ENCODE measurements around the gene RPS3A.
A peak's percentile ranks its signal among the peaks of the same experiment; 100 is the strongest.
"Not testable (repeated sequence)": the region's sequence is repeated elsewhere in the genome, so short reads cannot be mapped to it uniquely, and the experiment has no call there.

The RPS3A gene

DNA sequence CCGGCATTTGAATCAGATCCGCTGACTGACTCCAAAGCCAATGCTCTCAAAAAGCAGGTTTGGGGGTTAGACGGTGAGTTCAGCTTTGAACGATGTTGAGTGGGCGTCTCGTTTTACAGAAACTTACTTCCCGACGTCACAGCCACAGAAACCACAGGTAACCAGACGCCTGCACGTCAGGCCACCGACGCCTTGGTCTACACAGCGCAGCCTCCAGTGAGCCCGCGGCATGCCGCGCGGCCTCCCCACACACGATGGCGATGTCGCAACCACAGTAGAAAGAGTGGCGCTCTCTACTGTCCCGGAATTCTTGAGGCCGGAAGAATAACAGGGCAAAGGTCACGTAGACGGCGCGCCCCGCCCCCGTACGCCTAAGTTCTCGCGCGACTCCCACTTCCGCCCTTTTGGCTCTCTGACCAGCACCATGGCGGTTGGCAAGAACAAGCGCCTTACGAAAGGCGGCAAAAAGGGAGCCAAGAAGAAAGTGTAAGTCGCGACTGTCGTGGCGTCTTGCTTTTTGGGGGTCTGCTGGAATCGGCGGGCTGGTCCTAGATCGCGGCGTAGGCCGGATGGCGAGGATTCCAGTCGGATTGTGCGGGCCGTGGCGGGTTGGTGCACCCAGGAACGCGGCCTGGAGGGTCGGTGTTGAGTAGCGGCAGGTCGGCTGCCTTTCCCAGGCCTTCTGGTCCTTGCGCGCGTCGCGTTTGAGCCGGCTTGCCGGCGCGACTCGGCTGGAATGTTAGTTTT is at the start of gene RPS3A:
RPS3A (plus strand) TSS at position 400 of the 747 bp plus-strand sequence; CDS start at position 425, 25 bp downstream.
- peak; percentile 57 for DNase-seq

DNA sequence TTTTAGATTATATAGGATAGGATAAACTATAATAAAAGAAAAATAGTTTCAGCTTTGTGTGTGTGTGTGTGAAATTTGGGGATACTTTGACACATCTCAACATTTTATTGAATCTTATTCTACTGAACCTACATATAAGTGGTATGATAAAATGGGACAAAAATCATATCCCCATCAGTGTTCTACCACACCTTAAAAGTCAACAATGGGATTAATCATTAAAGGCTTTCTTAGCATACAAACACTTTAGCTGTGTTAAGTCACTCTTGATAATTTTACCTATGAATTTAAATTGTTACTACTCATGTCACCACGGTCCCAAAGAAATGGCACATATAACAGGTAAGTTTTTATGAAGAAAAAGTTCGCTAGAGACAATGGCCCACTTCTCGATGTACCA is 46.6 kb upstream of the RPS3A start:
- DNase-seq = no peak

DNA sequence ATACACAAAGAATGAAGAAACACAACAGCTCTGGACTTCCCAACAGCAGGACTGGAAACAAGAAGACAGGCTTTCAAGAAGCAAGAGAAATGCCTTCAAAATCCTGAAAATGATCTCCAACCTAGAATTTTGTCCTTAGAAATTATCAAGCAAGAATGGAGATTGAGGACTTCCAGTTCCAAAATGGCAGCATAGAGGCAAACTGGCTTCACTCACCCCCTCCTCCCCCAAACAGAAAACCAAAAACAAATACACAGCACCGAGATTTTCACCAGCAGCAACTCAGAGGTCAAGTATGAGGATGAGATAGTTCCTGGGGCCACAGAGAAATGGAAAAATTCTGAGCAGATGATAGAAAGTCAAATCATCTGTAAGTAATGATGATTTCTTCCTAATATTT is 43.9 kb upstream of the RPS3A start:
- DNase-seq = no peak

DNA sequence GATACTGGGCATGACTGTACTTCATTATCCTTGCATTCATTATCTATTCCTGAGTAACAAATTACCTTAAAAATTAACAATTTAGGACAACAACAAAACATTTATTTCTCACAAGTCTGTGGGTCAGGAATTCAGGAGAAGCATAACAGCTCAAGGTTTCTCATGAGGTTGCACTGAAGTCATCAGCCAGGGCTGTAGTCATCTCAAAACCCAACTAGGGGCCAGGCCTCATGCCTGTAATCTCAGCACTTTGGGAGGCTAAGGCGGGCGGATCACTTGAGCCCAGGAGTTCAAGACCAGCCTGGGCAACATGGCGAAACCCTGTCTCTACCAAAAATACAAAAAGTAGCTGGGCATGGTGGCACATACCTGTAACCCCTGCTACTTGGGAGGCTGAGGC is 36.3 kb upstream of the RPS3A start:
- not testable (repeated sequence) for DNase-seq

DNA sequence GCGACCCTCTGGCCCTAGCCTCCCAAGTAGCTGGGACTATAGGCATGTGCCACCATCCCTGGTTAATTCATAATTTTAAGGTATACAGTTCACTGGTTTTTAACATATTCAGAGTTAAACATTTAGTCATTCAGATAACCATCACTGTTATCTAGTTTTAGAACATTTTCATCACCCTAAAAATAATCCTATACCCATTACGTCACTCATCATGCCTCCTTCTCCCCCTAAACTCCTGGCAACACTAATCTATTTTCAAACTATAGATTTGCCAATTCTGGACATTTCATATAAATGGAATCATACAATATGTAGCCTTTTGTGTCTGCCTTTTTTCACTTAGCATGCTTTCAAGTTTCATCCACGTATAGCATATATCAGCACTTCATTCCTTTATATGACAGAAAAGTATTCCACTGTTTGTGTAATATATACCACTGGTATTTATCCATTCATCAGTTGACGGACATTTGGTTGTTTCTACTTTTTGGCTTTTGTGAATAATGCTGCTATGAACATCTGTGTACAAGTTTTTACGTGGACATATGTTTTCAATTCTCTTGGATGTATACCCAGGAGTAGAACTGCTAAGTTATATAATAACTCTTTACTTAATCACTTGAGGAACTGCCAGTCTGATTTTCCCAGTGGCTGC is 32.0 kb upstream of the RPS3A start:
- DNase-seq = no peak

DNA sequence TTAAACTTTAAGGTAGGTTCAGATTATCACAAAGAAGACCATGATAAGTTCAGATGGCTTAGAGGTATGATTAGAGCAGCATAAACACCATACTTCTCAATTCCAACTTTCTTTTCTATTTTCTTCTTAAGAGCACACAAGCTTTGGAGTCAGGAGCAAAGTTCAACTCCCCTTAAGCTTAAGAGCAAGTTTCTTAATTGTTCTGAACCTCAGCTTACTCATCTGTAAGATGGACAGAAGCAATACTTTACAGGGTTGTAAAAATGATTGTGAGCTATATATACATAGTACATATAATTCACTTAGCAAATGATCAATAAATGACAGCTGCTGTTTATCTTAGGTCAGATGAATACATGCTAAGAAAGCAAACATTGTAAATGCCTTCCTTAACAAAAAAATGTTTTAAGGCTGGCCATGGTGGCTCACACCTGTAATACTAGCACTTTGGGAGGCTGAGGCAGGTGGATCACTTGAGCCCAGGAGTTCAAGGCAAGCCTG is 25.0 kb upstream of the RPS3A start:
- DNase-seq = no peak

DNA sequence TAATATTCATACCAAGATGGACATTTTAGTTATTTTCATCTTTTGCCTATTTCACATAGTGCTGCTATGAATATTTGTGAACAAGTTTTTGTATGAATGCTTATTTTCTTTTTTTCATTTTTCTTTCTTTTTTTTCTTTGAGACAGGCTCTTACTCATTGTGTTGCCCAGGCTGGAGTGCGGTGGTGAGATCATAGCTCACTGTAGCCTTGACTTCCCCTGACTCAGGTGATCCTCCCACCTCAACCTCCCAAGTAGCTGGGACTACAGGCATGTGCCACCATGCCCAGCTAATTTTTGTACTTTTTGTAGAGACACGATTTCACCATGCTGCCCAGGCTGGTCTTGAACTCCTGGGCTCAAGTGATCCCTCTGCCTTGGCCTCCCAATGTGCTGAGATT is 21.4 kb upstream of the RPS3A start:
- not testable (repeated sequence) for DNase-seq

DNA sequence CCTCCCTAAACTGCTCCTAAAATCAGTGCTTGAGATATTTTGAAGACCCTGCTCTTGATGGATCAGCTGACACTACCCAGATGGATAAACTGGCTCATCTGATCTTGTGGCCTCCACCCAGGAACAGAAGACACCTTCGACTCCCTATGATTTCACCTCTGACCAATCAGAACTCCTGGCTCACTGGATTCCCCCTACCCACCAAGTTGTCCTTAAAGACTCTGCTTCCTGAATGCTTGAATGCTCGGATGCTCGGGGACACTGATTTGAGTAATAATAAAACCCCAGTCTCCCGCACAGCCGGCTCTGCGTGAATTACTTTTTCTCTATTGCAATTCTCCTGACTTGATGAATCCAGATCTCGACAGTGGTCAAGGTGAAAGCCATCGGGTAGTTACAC is 12.0 kb upstream of the RPS3A start:
- no peak for DNase-seq

DNA sequence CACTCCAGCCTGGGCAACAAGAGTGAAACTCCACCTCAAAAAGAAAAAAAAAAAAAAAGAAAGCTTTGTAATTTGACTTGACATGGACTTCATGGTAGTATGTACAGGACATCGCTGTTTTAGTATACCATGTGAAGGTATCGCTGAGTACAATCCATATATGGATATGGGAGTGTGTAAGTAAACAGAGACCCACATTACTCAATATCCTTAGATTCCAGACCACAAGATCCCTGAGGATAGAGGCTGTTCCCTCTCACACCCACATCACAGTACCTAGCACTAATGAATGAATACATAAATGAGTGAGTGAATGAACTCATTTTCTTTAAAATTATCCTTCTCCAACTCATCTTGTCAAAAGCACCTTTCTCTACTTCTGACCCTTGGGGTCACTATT is 8.4 kb upstream of the RPS3A start:
- no peak for DNase-seq

GRCh38 chr4:151092488-151092887 is 6.9 kb upstream of the RPS3A start:
- no peak for DNase-seq

- DNase-seq = no peak
Measured at GRCh38 chr4:151093203-151093602, 6.2 kb upstream of the RPS3A start.

- DNase-seq = no peak
Measured at GRCh38 chr4:151094290-151094751, 5.1 kb upstream of the RPS3A start.

- DNase-seq = no peak
Measured at GRCh38 chr4:151095142-151095541, 4.3 kb upstream of the RPS3A start.

DNA sequence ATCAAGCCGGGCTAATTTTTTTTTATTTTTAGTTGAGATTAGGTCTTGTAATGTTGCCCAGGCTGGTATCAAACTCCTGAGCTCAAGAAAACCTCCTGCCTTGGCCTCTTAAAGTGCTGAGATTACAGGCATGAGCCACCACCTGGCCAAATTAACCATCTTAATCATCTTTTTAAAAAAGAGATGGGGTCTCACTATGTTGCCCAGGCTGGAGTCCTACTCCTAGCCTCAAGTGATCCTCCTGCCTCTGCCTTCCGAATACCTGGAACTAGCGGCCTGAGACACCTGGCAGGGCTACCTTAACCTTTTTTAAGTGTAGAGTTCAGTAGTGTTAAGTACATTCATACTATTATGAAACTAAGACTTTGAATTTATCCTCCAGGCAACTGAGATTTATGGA is 1.7 kb upstream of the RPS3A start:
- no peak for DNase-seq

DNA sequence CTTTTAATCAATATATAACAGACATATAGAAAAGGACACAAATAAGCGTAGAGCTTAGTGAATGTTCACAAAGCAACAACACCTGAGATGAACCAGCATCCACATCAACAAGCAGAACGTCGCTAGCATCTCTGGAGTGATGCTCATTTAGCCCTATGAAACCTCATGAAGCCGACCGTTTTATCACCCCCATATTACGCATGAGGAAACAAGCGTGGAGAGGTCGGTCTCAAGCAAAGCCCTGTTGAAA is 524 bp upstream of the RPS3A start:
- DNase-seq = peak; percentile 45

GRCh38 chr4:151099976-151100417 is 569 bp downstream of the RPS3A start:
- no peak for DNase-seq

DNA sequence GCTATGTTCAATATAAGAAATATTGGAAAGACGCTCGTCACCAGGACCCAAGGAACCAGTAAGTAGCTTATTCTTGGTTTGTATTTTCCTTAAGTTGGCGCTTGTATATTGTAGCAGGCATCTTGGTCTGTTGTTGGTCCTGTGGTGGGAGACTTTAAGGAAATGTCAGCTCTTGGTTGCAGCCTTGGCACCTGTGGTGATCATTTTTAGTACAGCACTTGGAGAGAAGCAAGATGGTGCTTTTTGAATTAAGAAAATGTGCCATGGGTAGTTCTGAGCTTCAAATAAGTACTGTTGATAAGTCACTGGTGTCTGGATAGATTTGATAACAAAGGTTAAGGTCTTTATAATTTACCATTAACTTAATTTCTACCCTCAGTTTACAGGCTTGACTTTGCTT is 1.1 kb downstream of the RPS3A start:
- no peak for DNase-seq

DNA sequence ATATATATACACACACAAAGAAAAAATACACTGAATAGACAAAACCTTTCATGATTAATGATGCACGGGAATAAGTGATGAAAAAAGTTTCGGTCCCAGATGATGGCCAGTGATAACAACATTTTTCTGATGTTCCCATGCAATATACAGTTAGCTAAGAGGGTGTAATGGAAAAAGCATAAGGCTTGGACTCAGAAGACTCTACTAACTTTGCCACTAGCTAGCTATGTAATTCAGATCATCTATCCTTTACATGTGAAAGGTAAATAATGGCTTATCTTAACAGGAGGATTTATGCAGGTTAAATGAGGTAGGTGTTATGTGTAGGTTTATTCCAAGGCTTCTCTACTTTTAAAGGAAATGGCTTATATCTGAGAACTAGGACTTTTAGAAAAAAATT is 4.3 kb downstream of the RPS3A start:
- DNase-seq = no peak

DNA sequence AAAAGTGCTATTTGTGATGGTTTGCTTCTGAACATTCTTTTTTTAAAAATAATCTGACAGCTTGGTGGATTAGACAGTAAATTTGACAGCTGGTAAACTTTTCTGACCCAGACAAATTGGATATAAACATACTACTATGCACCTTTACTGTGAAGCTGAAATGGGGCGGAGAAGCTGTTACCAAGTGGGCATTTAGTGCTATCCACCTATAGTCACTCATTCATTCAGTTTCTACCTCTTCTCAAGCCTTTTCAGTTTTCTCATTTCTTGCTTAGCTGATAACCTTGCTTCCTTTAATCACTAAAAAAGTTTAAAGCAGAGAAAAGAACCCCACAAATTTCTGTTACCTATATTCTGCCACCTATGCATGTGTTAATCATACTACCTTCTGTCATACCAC is 5.2 kb downstream of the RPS3A start:
- DNase-seq = no peak

GRCh38 chr4:151105454-151106032 is 6.1 kb downstream of the RPS3A start:
- no peak for DNase-seq

DNA sequence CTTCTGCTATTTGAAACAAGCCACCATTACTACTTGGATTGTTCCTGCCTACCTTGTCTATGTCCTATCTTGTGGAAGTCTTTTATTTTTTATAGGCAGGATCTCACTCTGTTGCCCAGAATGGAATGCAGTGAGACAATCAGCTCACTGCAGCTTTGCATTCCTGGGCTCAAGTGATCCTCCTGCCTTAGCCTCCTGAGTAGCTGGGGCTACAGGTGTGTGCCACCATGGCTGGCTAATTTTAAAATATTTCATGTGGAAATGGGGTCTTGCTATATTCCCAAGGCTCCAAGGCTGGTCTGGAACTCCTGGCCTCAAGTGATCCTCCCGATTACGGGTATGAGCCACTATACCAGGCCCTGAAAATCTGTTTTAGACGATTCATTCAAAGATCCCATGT is 7.6 kb downstream of the RPS3A start:
- DNase-seq = no peak

GRCh38 chr4:151110236-151110635 is 10.8 kb downstream of the RPS3A start:
- DNase-seq = no peak

GRCh38 chr4:151114338-151114737 is 14.9 kb downstream of the RPS3A start:
- no peak for DNase-seq

DNA sequence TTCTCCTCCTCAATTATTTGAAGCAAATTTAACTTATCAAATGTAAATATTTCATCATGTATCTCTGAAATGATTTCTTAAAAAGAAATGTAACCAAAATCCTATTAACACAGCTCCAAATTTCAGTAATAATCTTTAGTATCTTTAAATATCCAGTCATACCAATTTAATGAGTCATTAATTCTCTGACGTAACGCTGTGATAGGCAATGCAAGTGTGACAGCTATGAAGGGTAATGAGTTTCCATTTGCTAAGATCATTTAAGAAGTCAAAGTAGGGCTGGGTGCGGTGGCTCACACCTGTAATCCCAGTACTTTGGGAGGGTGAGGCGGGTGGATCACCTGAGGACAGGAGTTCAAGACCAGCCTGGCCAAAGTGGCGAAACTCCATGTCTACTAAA is 15.6 kb downstream of the RPS3A start:
- no peak for DNase-seq
